PC-3 (cell line): ENCODE measurements around the gene TACO1. TPM values are rescaled to one million over a fixed set of nuclear protein-coding genes. Genes with fewer than 3 reads are reported as not detected.

Experiments
- ATAC-seq: fragments of 200-7000 bp; cut with Tn5 transposase; 2 replicates; pipeline ENCODE4 v1.9.1; 2020; ENCODE audit warnings: mild to moderate bottlenecking, moderate library complexity
- BruUV-seq: library from RNA; stranded (reverse); fragments of 400-500 nt; replicated peaks from 2 replicates; lab custom pipeline; 2021; lab: Mats Ljungman, UMichigan
- CTCF ChIA-PET: fragments of 300-600 bp; sonication (Branson Sonifier 250); formaldehyde crosslinking; loops from one replicate; lab custom pipeline; 2022; ENCODE audit warnings: antibody characterized with exemption; lab: Charles Lee
- POLR2A ChIA-PET: fragments of 300-600 bp; sonication (Branson Sonifier 250); formaldehyde crosslinking; loops from one replicate; lab custom pipeline; 2022; ENCODE audit warnings: antibody characterized with exemption; ENCODE audit not compliant: unreplicated experiment; lab: Charles Lee
- DNase-seq: peaks from one replicate; pipeline ENCODE4 v3.0.0-alpha.2; 2015
- H2AFZ ChIP-seq: fragments of 300-600 bp; sonication (generic); 2 replicates; pipeline ENCODE4 v1.6.0; 2016; ENCODE audit warnings: antibody characterized with exemption, low read length
- H3F3A ChIP-seq: fragments of 300-600 bp; sonication (generic); one replicate; pipeline ENCODE4 v1.6.0; 2017; ENCODE audit warnings: antibody characterized with exemption, low read length, control low read depth, mild to moderate bottlenecking; ENCODE audit not compliant: unreplicated experiment
- H3K27ac ChIP-seq: fragments of 300-600 bp; sonication (generic); 2 replicates; pipeline ENCODE4 v1.5.1; 2016; ENCODE audit warnings: mild to moderate bottlenecking, low read length
- H3K27me3 ChIP-seq: fragments of 300-600 bp; sonication (generic); 2 replicates; pipeline ENCODE4 v1.6.1; 2016; ENCODE audit warnings: low read length, mixed read lengths
- H3K36me3 ChIP-seq: fragments of 300-600 bp; sonication (generic); 2 replicates; pipeline ENCODE4 v1.6.1; 2016; ENCODE audit warnings: low read depth, mixed run types, low read length, mixed read lengths
- H3K4me1 ChIP-seq: fragments of 300-600 bp; sonication (generic); 2 replicates; pipeline ENCODE4 v1.5.1; 2016; ENCODE audit warnings: low read length; ENCODE audit not compliant: insufficient read depth
- H3K4me2 ChIP-seq: fragments of 300-600 bp; sonication (generic); 2 replicates; pipeline ENCODE4 v1.6.0; 2016; ENCODE audit warnings: low read length
- H3K4me3 ChIP-seq: fragments of 300-600 bp; sonication (generic); 2 replicates; pipeline ENCODE4 v1.5.1; 2016; ENCODE audit warnings: mild to moderate bottlenecking, low read length, mixed read lengths
- H3K79me2 ChIP-seq: fragments of 300-600 bp; sonication (generic); 2 replicates; pipeline ENCODE4 v1.6.1; 2017; ENCODE audit warnings: low read length, mixed read lengths
- H3K9ac ChIP-seq: fragments of 300-600 bp; sonication (generic); 2 replicates; pipeline ENCODE4 v1.6.0; 2016; ENCODE audit warnings: mild to moderate bottlenecking, low read length
- H3K9me2 ChIP-seq: fragments of 300-600 bp; sonication (generic); replicated peaks from 2 replicates; pipeline ENCODE4 v1.6.1; 2016; ENCODE audit warnings: mixed run types, low read length, mixed read lengths
- H3K9me3 ChIP-seq: fragments of 300-600 bp; sonication (generic); 2 replicates; pipeline ENCODE4 v1.6.1; 2016; ENCODE audit warnings: low read length, mixed read lengths
- H4K20me1 ChIP-seq: fragments of 300-600 bp; sonication (generic); 2 replicates; pipeline ENCODE4 v1.6.1; 2016; ENCODE audit warnings: low read length, mixed read lengths
- EZH2 ChIP-seq: fragments of 300-600 bp; sonication (generic); IDR thresholded peaks from one replicate; pipeline ENCODE4 v1.6.1; 2017; ENCODE audit warnings: antibody characterized with exemption, mild to moderate bottlenecking, low read length; ENCODE audit not compliant: unreplicated experiment
- EZH2phosphoT487 ChIP-seq: fragments of 300-600 bp; sonication (generic); IDR thresholded peaks from 2 replicates; pipeline ENCODE4 v1.6.1; 2018; ENCODE audit warnings: mild to moderate bottlenecking, antibody characterized with exemption, low read length, borderline replicate concordance
- intact Hi-C: fragments of 100-400 bp; cut with micrococcal nuclease; formaldehyde crosslinking; loops from 2 replicates; pipeline ENCODE4 v1.9.0; 2023
- total RNA-seq: library from RNA; depleted of rRNA; stranded (reverse); fragments of >200 nt; gene quantifications from 2 replicates; pipeline ENCODE4 v1.2.3, GENCODE V29; 2014
- TF ChIP-seq, protein P1 (sequence below): fragments of 300-600 bp; sonication (generic); conservative IDR thresholded peaks from 2 replicates; pipeline ENCODE4 v1.5.1; 2017; ENCODE audit warnings: antibody characterized with exemption, low read depth, mild to moderate bottlenecking, low read length

TACO1 gene
- total RNA-seq, 1 experiment from 2014 or later, result 47.9 TPM

DNA sequence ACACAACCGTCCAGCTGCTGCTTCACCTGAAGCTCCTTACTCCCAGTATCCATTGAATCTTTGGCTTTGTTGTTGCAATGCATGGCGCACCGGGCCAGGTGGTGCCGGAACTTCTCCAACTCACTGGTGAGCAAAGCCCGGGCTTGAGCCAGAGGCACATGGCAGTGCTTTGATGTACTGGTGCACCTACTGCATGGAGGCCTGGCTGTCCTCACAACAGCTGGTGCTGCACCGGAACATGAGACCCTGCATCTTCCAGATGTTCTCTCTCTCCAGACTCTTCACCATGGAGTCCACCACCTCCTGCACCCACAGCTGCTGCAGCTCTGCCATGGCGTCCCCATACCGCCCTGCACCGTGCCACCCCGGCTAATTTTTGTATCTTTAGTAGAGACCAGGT is 10.2 kb downstream of the TACO1 start:
- Histone ChIP-seq H3K4me1 (0 out of 2 replicates have a peak, but pooled peaks cover under 1% of the 10 kb centered on the region), H3K27me3 (no peaks in the 10 kb centered on the region), H3K9me2 (no peaks in the 10 kb centered on the region), H3K9me3 (no peaks in the 10 kb centered on the region), H3K4me3 (no peak overlapping the region), H4K20me1 (no peaks in the 10 kb centered on the region), H3K27ac (no peak overlapping the region), H3F3A (no peaks in the 10 kb centered on the region), H3K79me2 (no peaks in the 10 kb centered on the region), H3K4me2 (no peak overlapping the region), H2AFZ (no peak overlapping the region), H3K36me3 (peaks cover 25% of the 10 kb centered on the region), H3K9ac (no peak overlapping the region)
- BruUV-seq, result no TSS peak
- ChIA-PET CTCF (no interaction called here), POLR2A (no interaction called here)
- DNase-seq (no peak), ATAC-seq (no peak)
- intact Hi-C loops, result no loop called here
- TF ChIP-seq, protein P1, sequence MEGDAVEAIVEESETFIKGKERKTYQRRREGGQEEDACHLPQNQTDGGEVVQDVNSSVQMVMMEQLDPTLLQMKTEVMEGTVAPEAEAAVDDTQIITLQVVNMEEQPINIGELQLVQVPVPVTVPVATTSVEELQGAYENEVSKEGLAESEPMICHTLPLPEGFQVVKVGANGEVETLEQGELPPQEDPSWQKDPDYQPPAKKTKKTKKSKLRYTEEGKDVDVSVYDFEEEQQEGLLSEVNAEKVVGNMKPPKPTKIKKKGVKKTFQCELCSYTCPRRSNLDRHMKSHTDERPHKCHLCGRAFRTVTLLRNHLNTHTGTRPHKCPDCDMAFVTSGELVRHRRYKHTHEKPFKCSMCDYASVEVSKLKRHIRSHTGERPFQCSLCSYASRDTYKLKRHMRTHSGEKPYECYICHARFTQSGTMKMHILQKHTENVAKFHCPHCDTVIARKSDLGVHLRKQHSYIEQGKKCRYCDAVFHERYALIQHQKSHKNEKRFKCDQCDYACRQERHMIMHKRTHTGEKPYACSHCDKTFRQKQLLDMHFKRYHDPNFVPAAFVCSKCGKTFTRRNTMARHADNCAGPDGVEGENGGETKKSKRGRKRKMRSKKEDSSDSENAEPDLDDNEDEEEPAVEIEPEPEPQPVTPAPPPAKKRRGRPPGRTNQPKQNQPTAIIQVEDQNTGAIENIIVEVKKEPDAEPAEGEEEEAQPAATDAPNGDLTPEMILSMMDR, result no peak
- TF ChIP-seq EZH2 (no peak), EZH2phosphoT487 (no peak)

DNA sequence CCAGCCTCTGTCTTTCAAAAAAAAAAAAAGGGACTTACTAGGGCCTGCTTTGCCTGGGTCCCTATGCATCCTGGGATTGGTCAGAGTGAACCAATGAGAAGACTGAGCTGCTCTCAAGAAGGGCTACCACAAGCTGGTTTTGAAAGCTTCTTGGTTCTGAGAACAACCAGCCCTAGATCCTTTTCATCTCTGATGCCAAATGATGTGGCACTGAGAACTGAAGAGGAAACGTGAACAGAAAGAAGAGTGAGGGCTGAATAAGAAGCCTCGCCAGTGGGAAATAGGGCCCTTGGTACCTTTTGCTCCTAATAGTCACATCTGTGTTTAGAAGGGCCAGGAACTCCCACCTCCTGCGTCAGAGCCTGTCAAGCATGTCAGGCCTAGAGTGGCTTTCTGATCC is 10.7 kb downstream of the TACO1 start:
- Histone ChIP-seq H3K27me3 (no peaks in the 10 kb centered on the region), H3K27ac (no peak overlapping the region), H3K4me1 (peaks cover 4% of the 10 kb centered on the region), H3K79me2 (no peaks in the 10 kb centered on the region), H3K36me3 (peaks cover 20% of the 10 kb centered on the region), H3K9me3 (no peaks in the 10 kb centered on the region), H3K4me3 (no peak overlapping the region), H3K9ac (no peak overlapping the region), H3K4me2 (no peak overlapping the region), H2AFZ (no peak overlapping the region), H3K9me2 (no peaks in the 10 kb centered on the region), H4K20me1 (no peaks in the 10 kb centered on the region), H3F3A (no peaks in the 10 kb centered on the region)
- DNase-seq, result no peak
- no TSS peak for BruUV-seq
- TF ChIP-seq, protein P1, result no peak
- TF ChIP-seq EZH2, result no peak
- no peak for TF ChIP-seq EZH2phosphoT487
- no peak for ATAC-seq
- intact Hi-C loops, result no loop called here
- ChIA-PET CTCF (interaction anchor here (0.6 to 1.6 kb wide), 9 partner anchors 9 to 186 kb away, joined by 3 to 25 read pairs (median 4); partner anchors contain the start of gene MAP3K3), POLR2A (no interaction called here)

- no peaks in the 10 kb centered on the region for H3F3A ChIP-seq
- no peaks in the 10 kb centered on the region for H3K27me3 ChIP-seq
- no peaks in the 10 kb centered on the region for H4K20me1 ChIP-seq
- no peaks in the 10 kb centered on the region for H3K36me3 ChIP-seq
- no peak overlapping the region for H3K4me2 ChIP-seq
- intact Hi-C loops, result loop anchor here (2.0 kb wide), 2 partner anchors 63 to 181 kb away; partner anchors contain the start of gene DCAF7
- ChIA-PET POLR2A (no interaction called here), CTCF (no interaction called here)
- DNase-seq, result no peak
- no peak overlapping the region for H3K4me3 ChIP-seq
- no TSS peak for BruUV-seq
- H3K9me2 ChIP-seq, result no peaks in the 10 kb centered on the region
- no peak for TF ChIP-seq EZH2phosphoT487
- TF ChIP-seq, protein P1, result no peak
- no peak for TF ChIP-seq EZH2
- H3K27ac ChIP-seq, result no peak overlapping the region
- H3K9ac ChIP-seq, result no peak overlapping the region
- H3K79me2 ChIP-seq, result no peaks in the 10 kb centered on the region
- ATAC-seq, result no peak
- H2AFZ ChIP-seq, result no peak overlapping the region
- H3K4me1 ChIP-seq, result peaks cover 10% of the 10 kb centered on the region
- H3K9me3 ChIP-seq, result no peaks in the 10 kb centered on the region
Measured at GRCh38 chr17:63613663-63614062, 13.0 kb downstream of the TACO1 start.
